HepG2 (cell line): ENCODE results near the gene ZNF273. TPM values are rescaled to one million over a fixed set of nuclear protein-coding genes. Genes with fewer than 3 reads are reported as not detected.

Source experiments
- ARID2 ChIP-seq: sonication (generic); formaldehyde crosslinking; IDR thresholded peaks from 2 replicates; pipeline ENCODE4 v1.8.1; 2022; ENCODE audit warnings: mild to moderate bottlenecking, missing genetic modification reagents, borderline replicate concordance
- ARID4A ChIP-seq: sonication (generic); formaldehyde crosslinking; IDR thresholded peaks from 2 replicates; pipeline ENCODE4 v1.5.0; 2020; ENCODE audit warnings: mild to moderate bottlenecking, missing genetic modification reagents, borderline replicate concordance
- ATM ChIP-seq: fragments of 450-650 bp; IDR thresholded peaks from 2 replicates; pipeline ENCODE4 v1.7.1; 2017; ENCODE audit warnings: mild to moderate bottlenecking, borderline replicate concordance
- GPN1 ChIP-seq: sonication (generic); formaldehyde crosslinking; IDR thresholded peaks from 2 replicates; pipeline ENCODE4 v1.5.1; 2020; ENCODE audit warnings: missing genetic modification reagents, borderline replicate concordance
- HES4 ChIP-seq: sonication (generic); formaldehyde crosslinking; IDR thresholded peaks from 2 replicates; pipeline ENCODE4 v1.9.0; 2021; ENCODE audit warnings: mild to moderate bottlenecking, missing genetic modification reagents, borderline replicate concordance
- IKZF1 ChIP-seq: fragments of 450-650 bp; IDR thresholded peaks from 2 replicates; pipeline ENCODE4 v1.7.1; 2016
- IKZF5 ChIP-seq: IDR thresholded peaks from 2 replicates; pipeline ENCODE4 v1.6.1; 2018; ENCODE audit warnings: missing genetic modification reagents, mild to moderate bottlenecking, missing compliant biosample characterization
- KDM2A ChIP-seq: sonication (generic); formaldehyde crosslinking; IDR thresholded peaks from 2 replicates; pipeline ENCODE4 v1.4.0; 2020; ENCODE audit warnings: low read depth, missing genetic modification reagents, borderline replicate concordance
- MIER3 ChIP-seq: IDR thresholded peaks from 2 replicates; pipeline ENCODE4 v1.6.1; 2016; ENCODE audit warnings: missing compliant biosample characterization, borderline replicate concordance
- MXD1 ChIP-seq: sonication (generic); formaldehyde crosslinking; IDR thresholded peaks from 2 replicates; pipeline ENCODE4 v1.4.0; 2020; ENCODE audit warnings: mild to moderate bottlenecking, missing genetic modification reagents
- POLR2AphosphoS5 ChIP-seq: IDR thresholded peaks from 2 replicates; pipeline ENCODE4 v1.6.1; 2012; ENCODE audit warnings: low read depth, low read length
- RXRB ChIP-seq: IDR thresholded peaks from 2 replicates; pipeline ENCODE4 v1.6.1; 2016; ENCODE audit warnings: borderline replicate concordance, missing genetic modification reagents, missing compliant biosample characterization
- SP4 ChIP-seq: sonication (generic); formaldehyde crosslinking; IDR thresholded peaks from 2 replicates; pipeline ENCODE4 v1.8.1; 2023; ENCODE audit warnings: mild to moderate bottlenecking, missing genetic modification reagents
- SUZ12 ChIP-seq: fragments of 150-350 bp; IDR thresholded peaks from 2 replicates; pipeline ENCODE4 v1.6.1; 2014; ENCODE audit warnings: low read depth, low read length
- ZBTB37 ChIP-seq: sonication (generic); formaldehyde crosslinking; IDR thresholded peaks from 2 replicates; pipeline ENCODE4 v1.4.0; 2020; ENCODE audit warnings: mild to moderate bottlenecking, missing genetic modification reagents
- ZNF12 ChIP-seq: sonication (generic); formaldehyde crosslinking; IDR thresholded peaks from 2 replicates; pipeline ENCODE4 v1.5.0; 2020; ENCODE audit warnings: missing genetic modification reagents
- ZNF329 ChIP-seq: sonication (generic); formaldehyde crosslinking; IDR thresholded peaks from 2 replicates; pipeline ENCODE4 v1.9.0; 2021; ENCODE audit warnings: low read depth, mild to moderate bottlenecking, missing genetic modification reagents
- ZNF333 ChIP-seq: sonication (generic); formaldehyde crosslinking; IDR thresholded peaks from 2 replicates; pipeline ENCODE4 v1.4.0; 2020; ENCODE audit warnings: mild to moderate bottlenecking, missing genetic modification reagents, borderline replicate concordance
- ZNF530 ChIP-seq: sonication (generic); formaldehyde crosslinking; IDR thresholded peaks from 2 replicates; pipeline ENCODE4 v1.5.0; 2020; ENCODE audit warnings: low read depth, mild to moderate bottlenecking, missing genetic modification reagents
- ZNF558 ChIP-seq: sonication (generic); formaldehyde crosslinking; IDR thresholded peaks from 2 replicates; pipeline ENCODE4 v1.9.0; 2022; ENCODE audit warnings: mild to moderate bottlenecking, missing genetic modification reagents, borderline replicate concordance
- ZNF740 ChIP-seq: sonication (generic); formaldehyde crosslinking; IDR thresholded peaks from 2 replicates; pipeline ENCODE4 v1.4.0; 2020; ENCODE audit warnings: missing genetic modification reagents
- ZNF772 ChIP-seq: sonication (generic); formaldehyde crosslinking; IDR thresholded peaks from 2 replicates; pipeline ENCODE4 v1.5.0; 2020; ENCODE audit warnings: mild to moderate bottlenecking, missing genetic modification reagents
- polyA plus RNA-seq, 8 experiments: library from polyadenylated mRNA; depleted of rRNA in 3 of 8; stranded (reverse) in 7 of 8; unstranded in 1 of 8; fragments of >200 nt; fragmentation: Illumina TruSeq in 4 of 8; extraction: Trizol in 4 of 8; gene quantifications; 2 replicates each; pipeline versions ENCODE4 v1.2.1 to v1.2.3, GENCODE V29; 2011 to 2016; ENCODE audit warnings: low read depth in 4 of 8, missing spikeins in 1 of 8, mixed read lengths in 1 of 8; ENCODE audit not compliant: insufficient read depth in 1 of 8
- total RNA-seq, 5 experiments: library from RNA; depleted of rRNA; stranded (reverse); fragments of >200 nt; fragmentation: Illumina TruSeq; extraction: Trizol; gene quantifications; 2 replicates each; pipeline ENCODE4 v1.2.3, GENCODE V29; 2016; ENCODE audit warnings: low read depth in 1 of 5

ZNF273 gene
- total and polyA plus RNA-seq, 2 of the 13 experiments (the other 11 are each of a cell fraction or from before 2014, with no cell fraction given), result 1.7 to 5.8 TPM

GRCh38 chr7:64902806-64903721 lies at the start of gene ZNF273 (continued):
- TF ChIP-seq ZBTB37 (no peak), SUZ12 (no peak), MXD1 (no peak), IKZF1 (no peak), ZNF333 (no peak), ZNF329 (CRISPR knock-in tag) (0 out of 2 replicates have a peak, but pooled peaks have one; percentile 34), ARID2 (no peak), ATM (no peak), RXRB (no peak; the same call in 1 of the 2 replicates), POLR2AphosphoS5 (peak; percentile 77), KDM2A (CRISPR knock-in tag) (peak; percentile 62; the same call in 1 of the 2 replicates), ZNF12 (no peak), ZNF558 (CRISPR knock-in tag) (no peak), GPN1 (CRISPR knock-in tag) (no peak), ZNF772 (CRISPR knock-in tag) (0 out of 2 replicates have a peak, but pooled peaks have one; percentile 47), ZNF530 (CRISPR knock-in tag) (no peak), ARID4A (CRISPR knock-in tag) (peak; percentile 94), HES4 (CRISPR knock-in tag) (no peak), ZNF740 (no peak), MIER3 (no peak), SP4 (peak; percentile 58; the same call in 1 of the 2 replicates), IKZF5 (CRISPR knock-in tag) (no peak)
